K562 (cell line): Measurements from ENCODE around the gene TMEM187. TPM values are rescaled to one million over a fixed set of nuclear protein-coding genes. Genes with fewer than 3 reads are reported as not detected.

Experiments
- BHLHE40 ChIP-seq: IDR thresholded peaks from 2 replicates; pipeline ENCODE4 v1.6.1; 2011; ENCODE audit warnings: low read length, improper control_type of control experiment
- CBFA2T2 ChIP-seq: fragments of 450-650 bp; conservative IDR thresholded peaks from 2 replicates; pipeline ENCODE4 v1.6.1; 2017; ENCODE audit warnings: mild to moderate bottlenecking
- E2F4 ChIP-seq: sonication (generic); formaldehyde crosslinking; IDR thresholded peaks from 2 replicates; pipeline ENCODE4 v1.8.0; 2022; ENCODE audit warnings: mild to moderate bottlenecking, low read depth, missing genetic modification reagents
- XRCC3 ChIP-seq: fragments of 450-650 bp; IDR thresholded peaks from 2 replicates; pipeline ENCODE4 v1.6.1; 2017; ENCODE audit warnings: mild to moderate bottlenecking, moderate library complexity
- ZBTB40 ChIP-seq, 2 experiments: fragments of 450-650 bp in 1 of 2; sonication (generic) in 1 of 2; formaldehyde crosslinking in 1 of 2; IDR thresholded peaks; 2 replicates each; pipeline versions ENCODE4 v1.7.1 to v1.9.0; 2016 to 2022; ENCODE audit warnings: inconsistent platforms in 1 of 2, mild to moderate bottlenecking in 1 of 2, missing genetic modification reagents in 1 of 2
- ZNF318 ChIP-seq, 2 experiments: fragments of 450-650 bp; IDR thresholded peaks; 2 replicates each; pipeline ENCODE4 v1.6.1; 2016; ENCODE audit warnings: mild to moderate bottlenecking in 2 of 2, borderline replicate concordance in 1 of 2, low read depth in 1 of 2, moderate library complexity in 1 of 2
- ZNF75A ChIP-seq: fragments of 450-650 bp; formaldehyde crosslinking; IDR thresholded peaks from 2 replicates; pipeline ENCODE4 v1.4.0; 2020; ENCODE audit warnings: mild to moderate bottlenecking
- polyA plus RNA-seq, 8 experiments: library from polyadenylated mRNA; depleted of rRNA in 4 of 8; stranded (reverse) in 5 of 8; unstranded in 3 of 8; fragments of >200 nt; fragmentation: Nextera tagmentation in 2 of 8; fragmentation: Illumina TruSeq in 1 of 8; extraction: Ambion mirVana in 2 of 8; extraction: Trizol in 1 of 8; gene quantifications; 2 replicates each; pipeline versions ENCODE4 v1.2.1 to v1.2.3, GENCODE V29; 2011 to 2014; ENCODE audit warnings: inconsistent platforms in 1 of 8, missing spikeins in 1 of 8
- total RNA-seq, 7 experiments: library from RNA; depleted of rRNA in 6 of 7; stranded (reverse); fragments of >200 nt in 6 of 7; fragmentation: Illumina TruSeq in 2 of 7; extraction: Trizol in 2 of 7; gene quantifications; 2 replicates each; pipeline versions ENCODE4 v1.2.1 to v1.2.3, GENCODE V29; 2011 to 2021; ENCODE audit warnings: low replicate concordance in 1 of 7

Gene TMEM187
- total and polyA plus RNA-seq, 9 of the 15 experiments (the other 6 are each of a cell fraction or from before 2014, with no cell fraction given) = 0.13 to 6.4 (median 1.6) TPM

GRCh38 chrX:153971450-153972367 lies 845 bp upstream of the TMEM187 start, which contains the start of gene HCFC1 (continued):
- TF ChIP-seq ZNF318 (IDR thresholded peaks at IDR 0.05; ENCODE audit: borderline replicate concordance in 1 of 2, low read depth in 1 of 2) (no peak), ZBTB40 (IDR thresholded peaks at IDR 0.05) (no peak), ZBTB40 (CRISPR knock-in tag; IDR thresholded peaks at IDR 0.05) (no peak), CBFA2T2 (no peak), ZNF75A (CRISPR knock-in tag) (no peak), BHLHE40 (no peak), E2F4 (no peak), XRCC3 (no peak)
